IMR-90 (cell line): ENCODE results near the gene RAB3IL1. TPM values are rescaled to one million over a fixed set of nuclear protein-coding genes. Genes with fewer than 3 reads are reported as not detected.

Experiments
- ATAC-seq: fragments of 200-7000 bp; cut with Tn5 transposase; 2 replicates; pipeline ENCODE4 v1.9.1; 2020; ENCODE audit warnings: low read depth, mild to moderate bottlenecking, moderate library complexity
- BruUV-seq: library from RNA; stranded (reverse); fragments of 400-500 nt; replicated peaks from 2 replicates; lab custom pipeline; 2021; lab: Mats Ljungman, UMichigan
- CTCF ChIA-PET: fragments of 300-600 bp; formaldehyde crosslinking; extraction: SDS; loops from one replicate; lab custom pipeline; 2021; ENCODE audit warnings: antibody characterized with exemption; lab: Yijun Ruan, JAX
- POLR2A ChIA-PET: fragments of 300-600 bp; sonication (Branson Sonifier 250); formaldehyde crosslinking; loops from one replicate; lab custom pipeline; 2022; ENCODE audit warnings: antibody characterized with exemption; ENCODE audit not compliant: unreplicated experiment; lab: Charles Lee
- DNase-seq: peaks from one replicate; pipeline ENCODE4 v3.0.0; 2013
- H2AFZ ChIP-seq: replicated peaks from 2 replicates; pipeline ENCODE3; 2013; ENCODE audit warnings: low read length, mild to moderate bottlenecking; ENCODE audit not compliant: poor library complexity
- H2AK5ac ChIP-seq: 2 replicates; pipeline ENCODE4 v1.6.1; 2013; ENCODE audit warnings: low read depth, low read length, inconsistent platforms
- H2AK9ac ChIP-seq: replicated peaks from 2 replicates; pipeline ENCODE3; 2013; ENCODE audit warnings: mild to moderate bottlenecking, low read depth, low read length, moderate library complexity; ENCODE audit not compliant: poor library complexity
- H2BK120ac ChIP-seq: 2 replicates; pipeline ENCODE4 v1.6.1; 2013; ENCODE audit warnings: low read depth, low read length, inconsistent platforms
- H2BK15ac ChIP-seq: 3 replicates; pipeline ENCODE4 v1.6.1; 2013; ENCODE audit warnings: low read depth, low read length, inconsistent platforms
- H2BK20ac ChIP-seq: 2 replicates; pipeline ENCODE4 v1.6.1; 2013; ENCODE audit warnings: low read depth, mild to moderate bottlenecking, inconsistent platforms, low read length, moderate library complexity
- H2BK5ac ChIP-seq: 2 replicates; pipeline ENCODE4 v1.6.1; 2013; ENCODE audit warnings: mild to moderate bottlenecking, low read depth, low read length, inconsistent platforms; ENCODE audit not compliant: poor library complexity, severe bottlenecking
- H3K14ac ChIP-seq: replicated peaks from 2 replicates; pipeline ENCODE4 v1.6.1; 2013; ENCODE audit warnings: low read depth, low read length, inconsistent platforms
- H3K18ac ChIP-seq: 2 replicates; pipeline ENCODE4 v1.6.1; 2013; ENCODE audit warnings: low read depth, low read length, control low read depth
- H3K23ac ChIP-seq: 2 replicates; pipeline ENCODE4 v1.6.1; 2013; ENCODE audit warnings: low read depth, low read length, inconsistent platforms
- H3K27ac ChIP-seq: 2 replicates; pipeline ENCODE4 v1.5.1; 2013; ENCODE audit warnings: mild to moderate bottlenecking, control low read depth, low read length; ENCODE audit not compliant: insufficient read depth
- H3K27me3 ChIP-seq: 2 replicates; pipeline ENCODE4 v1.6.1; 2013; ENCODE audit warnings: low read length; ENCODE audit not compliant: control insufficient read depth, insufficient read depth
- H3K36me3 ChIP-seq: 2 replicates; pipeline ENCODE4 v1.6.1; 2013; ENCODE audit warnings: low read length, mixed read lengths; ENCODE audit not compliant: control insufficient read depth, insufficient read depth
- H3K4ac ChIP-seq: 2 replicates; pipeline ENCODE4 v1.6.1; 2013; ENCODE audit warnings: low read depth, low read length, inconsistent platforms
- H3K4me1 ChIP-seq: 2 replicates; pipeline ENCODE4 v1.6.1; 2013; ENCODE audit warnings: low read length, mixed read lengths; ENCODE audit not compliant: control insufficient read depth, insufficient read depth
- H3K4me2 ChIP-seq: 2 replicates; pipeline ENCODE4 v1.6.1; 2013; ENCODE audit warnings: low read depth, mild to moderate bottlenecking, control low read depth, low read length, moderate library complexity
- H3K4me3 ChIP-seq: 2 replicates; pipeline ENCODE4 v1.5.1; 2013; ENCODE audit warnings: low read depth, mild to moderate bottlenecking, control low read depth, low read length, moderate library complexity; ENCODE audit not compliant: insufficient read depth
- H3K56ac ChIP-seq: 2 replicates; pipeline ENCODE4 v1.6.1; 2013; ENCODE audit warnings: low read length, inconsistent platforms; ENCODE audit not compliant: insufficient read depth; ENCODE audit errors: extremely low read depth
- H3K79me1 ChIP-seq, 2 experiments: 2 replicates each; pipeline ENCODE4 v1.6.1; 2013; ENCODE audit warnings: low read length in 2 of 2, inconsistent platforms in 1 of 2, low read depth in 1 of 2
- H3K9ac ChIP-seq: 2 replicates; pipeline ENCODE4 v1.6.1; 2013; ENCODE audit warnings: low read depth, low read length, control low read depth
- H3K9me1 ChIP-seq: 2 replicates; pipeline ENCODE4 v1.6.1; 2013; ENCODE audit warnings: low read length, inconsistent platforms; ENCODE audit not compliant: insufficient read depth
- H3K9me3 ChIP-seq: 2 replicates; pipeline ENCODE4 v1.6.1; 2013; ENCODE audit warnings: low read length; ENCODE audit not compliant: control insufficient read depth, insufficient read depth
- H4K20me1 ChIP-seq: 2 replicates; pipeline ENCODE4 v1.6.1; 2013; ENCODE audit warnings: low read length, inconsistent platforms; ENCODE audit not compliant: insufficient read depth
- H4K5ac ChIP-seq: 2 replicates; pipeline ENCODE4 v1.6.1; 2013; ENCODE audit warnings: mild to moderate bottlenecking, low read depth, low read length, control low read depth
- H4K8ac ChIP-seq, 2 experiments: 2 replicates each; pipeline ENCODE4 v1.6.1; 2013; ENCODE audit warnings: low read depth in 2 of 2, low read length in 2 of 2, control low read depth in 1 of 2, inconsistent platforms in 1 of 2
- H4K91ac ChIP-seq: 2 replicates; pipeline ENCODE4 v1.6.1; 2013; ENCODE audit warnings: low read depth, low read length, inconsistent platforms; ENCODE audit not compliant: insufficient read depth
- BHLHE40 ChIP-seq: fragments of 150-350 bp; IDR thresholded peaks from 2 replicates; pipeline ENCODE4 v1.6.1; 2016; ENCODE audit warnings: mild to moderate bottlenecking, low read depth, low read length
- CEBPB ChIP-seq: IDR thresholded peaks from 2 replicates; pipeline ENCODE4 v1.6.1; 2012; ENCODE audit warnings: low read depth, low read length, improper control_type of control experiment
- CHD1 ChIP-seq: IDR thresholded peaks from 2 replicates; pipeline ENCODE4 v1.6.1; 2012; ENCODE audit warnings: low read depth, low read length, improper control_type of control experiment
- CTCF ChIP-seq: conservative IDR thresholded peaks from 2 replicates; pipeline ENCODE4 v1.5.1; 2012; ENCODE audit warnings: mild to moderate bottlenecking, low read depth, low read length, improper control_type of control experiment
- ELK1 ChIP-seq: fragments of 150-350 bp; IDR thresholded peaks from 2 replicates; pipeline ENCODE4 v1.6.1; 2016; ENCODE audit warnings: low read depth, mild to moderate bottlenecking, low read length, moderate library complexity, borderline replicate concordance
- FOS ChIP-seq: fragments of 150-350 bp; IDR thresholded peaks from 2 replicates; pipeline ENCODE4 v1.6.1; 2016; ENCODE audit warnings: low read depth, low read length
- MAFK ChIP-seq: IDR thresholded peaks from 2 replicates; pipeline ENCODE4 v1.6.1; 2012; ENCODE audit warnings: low read depth, low read length, improper control_type of control experiment
- MAZ ChIP-seq: IDR thresholded peaks from 2 replicates; pipeline ENCODE4 v1.6.1; 2012; ENCODE audit warnings: low read depth, mild to moderate bottlenecking, low read length, improper control_type of control experiment, moderate library complexity, borderline replicate concordance
- NFE2L2 ChIP-seq: fragments of 150-350 bp; IDR thresholded peaks from 2 replicates; pipeline ENCODE4 v1.6.1; 2016; ENCODE audit warnings: low read depth, mild to moderate bottlenecking, low read length
- POLR2A ChIP-seq: IDR thresholded peaks from 2 replicates; pipeline ENCODE4 v1.6.1; 2012; ENCODE audit warnings: mild to moderate bottlenecking, low read depth, low read length
- RAD21 ChIP-seq: IDR thresholded peaks from 2 replicates; pipeline ENCODE4 v1.6.1; 2012; ENCODE audit warnings: low read length, improper control_type of control experiment
- RCOR1 ChIP-seq: IDR thresholded peaks from 2 replicates; pipeline ENCODE4 v1.6.1; 2012; ENCODE audit warnings: mild to moderate bottlenecking, low read length, improper control_type of control experiment; ENCODE audit not compliant: insufficient replicate concordance
- RFX5 ChIP-seq: IDR thresholded peaks from 2 replicates; pipeline ENCODE4 v1.8.0; 2012; ENCODE audit warnings: low read depth, mild to moderate bottlenecking, low read length, moderate library complexity
- SMC3 ChIP-seq: fragments of 150-350 bp; IDR thresholded peaks from 2 replicates; pipeline ENCODE4 v1.6.1; 2016; ENCODE audit warnings: low read depth, mild to moderate bottlenecking, antibody characterized with exemption, low read length, moderate library complexity
- USF2 ChIP-seq: fragments of 150-350 bp; IDR thresholded peaks from 2 replicates; pipeline ENCODE4 v1.6.1; 2017; ENCODE audit warnings: mild to moderate bottlenecking, antibody characterized with exemption, low read length, low read depth
- WGBS, 2 experiments: methylation state at CpG; one replicate each; pipeline versions ENCODE4 v1.1.5 to v1.1.7; 2013; ENCODE audit warnings: missing lambda C conversion rate in 2 of 2; ENCODE audit not compliant: insufficient read length in 1 of 2; ENCODE audit errors: extremely low coverage in 2 of 2; 5-methylcytosine and 5-hydroxymethylcytosine counted together
- dilution Hi-C: fragments of 300-500 bp; cut with HindIII; formaldehyde crosslinking; loops from one replicate; pipeline ENCODE4 v1.14.3; 2018; ENCODE audit warnings: low sequenced_read_pairs; ENCODE audit not compliant: unreplicated experiment
- in situ Hi-C: fragments of 300-500 bp; cut with MboI; formaldehyde crosslinking; loops from 3 replicates; pipeline ENCODE4 v1.14.3; 2019; ENCODE audit warnings: low sequenced_read_pairs, inconsistent platforms, mixed read lengths
- intact Hi-C: fragments of 100-400 bp; cut with micrococcal nuclease; formaldehyde crosslinking; loops from 2 replicates; pipeline ENCODE4 v1.10.0; 2022
- polyA plus RNA-seq, 3 experiments: library from polyadenylated mRNA; depleted of rRNA; stranded (reverse); fragments of >200 nt; gene quantifications; 2 replicates each; pipeline ENCODE4 v1.2.3, GENCODE V29; 2012; ENCODE audit warnings: low replicate concordance in 1 of 3
- total RNA-seq: library from RNA; depleted of rRNA; stranded (reverse); fragments of >200 nt; gene quantifications from 2 replicates; pipeline ENCODE4 v1.2.3, GENCODE V29; 2012

The RAB3IL1 gene
- total and polyA plus RNA-seq, 2 of the 4 experiments (the other 2 are of a cell fraction), result 0.72 to 1.9 TPM

- no peak overlapping the region for H3K9ac ChIP-seq
- ChIA-PET POLR2A (no interaction called here), CTCF (interaction anchor here (1.8 kb wide), 1 partner anchor 130 kb away, joined by 11 read pairs; no protein-coding TSS in a partner anchor)
- H2BK5ac ChIP-seq, result no peak overlapping the region
- no peaks in the 10 kb centered on the region for H3K9me3 ChIP-seq
- peaks cover 0 to 26% of the 10 kb centered on the region in 2 experiments; a peak in 3 of 4 replicates for H3K79me1 ChIP-seq
- H2BK15ac ChIP-seq, result no peak overlapping the region
- no peak overlapping the region for H4K5ac ChIP-seq
- dilution Hi-C loops, result no loop called here
- no peak overlapping the region for H3K56ac ChIP-seq
- no peak overlapping the region for H3K18ac ChIP-seq
- H2AK9ac ChIP-seq, result no peak overlapping the region
- no peak overlapping the region for H3K4me2 ChIP-seq
- no peak overlapping the region for H2AFZ ChIP-seq
- no peak overlapping the region for H3K14ac ChIP-seq
- no peak overlapping the region for H4K8ac ChIP-seq
- H3K4ac ChIP-seq, result 0 out of 2 replicates have a peak overlapping the region, but pooled peaks have one; percentile 15
- no TSS peak for BruUV-seq
- H2BK120ac ChIP-seq, result no peak overlapping the region
- ATAC-seq (no peak), DNase-seq (no peak)
- in situ Hi-C loops, result loop anchor here (5.0 to 10.0 kb wide), 2 partner anchors 123 to 154 kb away; no protein-coding TSS in a partner anchor
- H4K91ac ChIP-seq, result no peak overlapping the region
- H3K27me3 ChIP-seq, result no peaks in the 10 kb centered on the region
- peaks cover 20% of the 10 kb centered on the region for H3K9me1 ChIP-seq
- intact Hi-C loops, result no loop called here
- H3K4me1 ChIP-seq, result peaks cover 16% of the 10 kb centered on the region
- peaks cover 3% of the 10 kb centered on the region; the same call in 1 of the 2 replicates for H3K36me3 ChIP-seq
- no peak overlapping the region for H3K27ac ChIP-seq
- H4K20me1 ChIP-seq, result no peaks in the 10 kb centered on the region
- peak overlapping the region; percentile 6; the same call in 1 of the 2 replicates for H2BK20ac ChIP-seq
- no peak overlapping the region for H3K4me3 ChIP-seq
- 100% methylated on average over 2 of the region's 11 CpGs; no CpG with 5 or more reads in 1 of the 2 experiments for WGBS, 2 experiments
- no peak overlapping the region for H3K23ac ChIP-seq
- H2AK5ac ChIP-seq, result peak overlapping the region; percentile 50; the same call in 1 of the 2 replicates
- TF ChIP-seq MAFK, result no peak
- TF ChIP-seq RCOR1, result no peak
- TF ChIP-seq FOS, result no peak
- no peak for TF ChIP-seq CTCF
- no peak for TF ChIP-seq ELK1
- no peak for TF ChIP-seq RAD21
- TF ChIP-seq USF2, result no peak
- no peak for TF ChIP-seq RFX5
- TF ChIP-seq CEBPB, result no peak
- no peak for TF ChIP-seq SMC3
- no peak for TF ChIP-seq BHLHE40
- no peak for TF ChIP-seq MAZ
- no peak for TF ChIP-seq NFE2L2
- no peak for TF ChIP-seq CHD1
- no peak for TF ChIP-seq POLR2A
Observed at GRCh38 chr11:61951484-61952135, 34.2 kb upstream of the RAB3IL1 start.
